NCI-H226 (cell line): ENCODE data around the gene SORCS2.

Source experiments
- DNase-seq: peaks from one replicate; pipeline ENCODE4 v3.0.0-alpha.2; 2015

Gene SORCS2

GRCh38 chr4:7382634-7383014 lies 190.3 kb downstream of the SORCS2 start:
- DNase-seq = no peak

GRCh38 chr4:7383266-7383665 lies 190.9 kb downstream of the SORCS2 start:
- no peak for DNase-seq

GRCh38 chr4:7384003-7384928 lies 191.9 kb downstream of the SORCS2 start:
- DNase-seq = no peak

GRCh38 chr4:7384929-7385890 lies 192.9 kb downstream of the SORCS2 start:
- DNase-seq = no peak

GRCh38 chr4:7387925-7388324 lies 195.6 kb downstream of the SORCS2 start:
- DNase-seq = no peak

- no peak for DNase-seq
Measured at GRCh38 chr4:7388627-7389026, 196.3 kb downstream of the SORCS2 start.

GRCh38 chr4:7389101-7389701 lies 196.9 kb downstream of the SORCS2 start:
- DNase-seq = no peak

- DNase-seq = no peak
Measured at GRCh38 chr4:7389719-7390118, 197.4 kb downstream of the SORCS2 start.

GRCh38 chr4:7390336-7390735 lies 198.0 kb downstream of the SORCS2 start:
- DNase-seq = no peak

- no peak for DNase-seq
Measured at GRCh38 chr4:7390906-7391636, 198.7 kb downstream of the SORCS2 start.

GRCh38 chr4:7391637-7392437 lies 199.5 kb downstream of the SORCS2 start:
- DNase-seq = no peak

GRCh38 chr4:7392438-7393421 lies 200.4 kb downstream of the SORCS2 start:
- DNase-seq = no peak

- DNase-seq = no peak
Measured at GRCh38 chr4:7393601-7394575, 201.6 kb downstream of the SORCS2 start.

- no peak for DNase-seq
Measured at GRCh38 chr4:7394681-7395451, 202.5 kb downstream of the SORCS2 start.

GRCh38 chr4:7395645-7396044 lies 203.3 kb downstream of the SORCS2 start:
- DNase-seq = no peak

GRCh38 chr4:7396186-7396910 lies 204.0 kb downstream of the SORCS2 start:
- no peak for DNase-seq
